Right atrium auricular region (tissue), 2 donors: ENCODE data around the gene MMAB. TPM values are rescaled to one million over a fixed set of nuclear protein-coding genes. Genes with fewer than 3 reads are reported as not detected.

Experiments used
- DNase-seq: peaks from one replicate; pipeline ENCODE4 v3.0.0-alpha.2; 2019; ENCODE audit warnings: low spot score
- H3K27ac ChIP-seq, 2 donors: fragments of 200-600 bp; sonication (generic); 1 replicate in 1 of 2; 2 replicates in 1 of 2; pipeline ENCODE4 v1.5.1; 2016 to 2019
- H3K27me3 ChIP-seq, 2 donors: fragments of 200-600 bp; sonication (generic); one replicate each; pipeline versions ENCODE4 v1.5.1 to v1.6.0; 2017 to 2019
- H3K36me3 ChIP-seq: fragments of 200-600 bp; sonication (generic); one replicate; pipeline ENCODE4 v1.5.1; 2016
- H3K4me1 ChIP-seq, 2 donors: fragments of 200-600 bp; sonication (generic); one replicate each; pipeline versions ENCODE4 v1.5.1 to v1.6.0; 2017 to 2019
- H3K4me3 ChIP-seq, 2 donors: fragments of 200-600 bp; sonication (generic); 1 replicate in 1 of 2; 2 replicates in 1 of 2; pipeline ENCODE4 v1.5.1; 2017 to 2019; ENCODE audit warnings: mild to moderate bottlenecking in 1 of 2, moderate library complexity in 1 of 2
- H3K9me3 ChIP-seq, 2 donors: fragments of 200-600 bp; sonication (generic); one replicate each; pipeline ENCODE4 v1.5.1; 2019
- CTCF ChIP-seq, 2 donors: fragments of 200-600 bp; sonication (generic); IDR thresholded peaks; one replicate each; pipeline ENCODE4 v1.5.1; 2019; ENCODE audit warnings: antibody characterized with exemption in 2 of 2
- total RNA-seq, 2 donors: library from RNA; depleted of rRNA; stranded (reverse); fragments of >200 nt; gene quantifications; one replicate each; pipeline ENCODE4 v1.1.0, GENCODE V29; 2016

MMAB gene
- total RNA-seq, 2 donors from 2014 or later, result 30.3 to 53.1 TPM

- H3K27me3 ChIP-seq, result no peaks in the 10 kb centered on the region
- H3K27ac ChIP-seq, result no peak overlapping the region
- DNase-seq, result no peak
- no peaks in the 10 kb centered on the region for H3K9me3 ChIP-seq
- no peak for TF ChIP-seq CTCF (IDR thresholded peaks at IDR 0.05)
- peaks cover 0 to 13% of the 10 kb centered on the region in 2 donors for H3K4me1 ChIP-seq
- H3K4me3 ChIP-seq, result no peak overlapping the region
- H3K36me3 ChIP-seq, result no peaks in the 10 kb centered on the region
Observed at GRCh38 chr12:109547286-109547685, 26.0 kb downstream of the MMAB start.

- H3K27me3 ChIP-seq, result no peaks in the 10 kb centered on the region
- no peak overlapping the region for H3K4me3 ChIP-seq
- TF ChIP-seq CTCF (IDR thresholded peaks at IDR 0.05), result no peak
- H3K27ac ChIP-seq, result peak overlapping the region in 1 of 2 donors; percentile 28
- no peaks in the 10 kb centered on the region for H3K9me3 ChIP-seq
- DNase-seq, result no peak
- H3K36me3 ChIP-seq, result no peaks in the 10 kb centered on the region
- H3K4me1 ChIP-seq, result peaks cover 0 to 13% of the 10 kb centered on the region in 2 donors
Observed at GRCh38 chr12:109545826-109546225, 27.5 kb downstream of the MMAB start.

GRCh38 chr12:109544955-109545531 is 28.3 kb downstream of the MMAB start:
- Histone ChIP-seq H3K4me3 (no peak overlapping the region), H3K36me3 (no peaks in the 10 kb centered on the region), H3K27me3 (no peaks in the 10 kb centered on the region), H3K4me1 (peaks cover 0 to 13% of the 10 kb centered on the region in 2 donors), H3K9me3 (no peaks in the 10 kb centered on the region), H3K27ac (peak overlapping the region; percentile 23 to 28)
- no peak for DNase-seq
- TF ChIP-seq CTCF (IDR thresholded peaks at IDR 0.05), result no peak

- Histone ChIP-seq H3K36me3 (no peaks in the 10 kb centered on the region), H3K27ac (no peak overlapping the region), H3K4me3 (no peak overlapping the region), H3K4me1 (peaks cover 0 to 22% of the 10 kb centered on the region in 2 donors), H3K27me3 (no peaks in the 10 kb centered on the region), H3K9me3 (no peaks in the 10 kb centered on the region)
- TF ChIP-seq CTCF (IDR thresholded peaks at IDR 0.05), result no peak
- no peak for DNase-seq
Observed at GRCh38 chr12:109542876-109543275, 30.4 kb downstream of the MMAB start.

- no peaks in the 10 kb centered on the region for H3K36me3 ChIP-seq
- no peak for DNase-seq
- peaks cover 0 to 24% of the 10 kb centered on the region in 2 donors for H3K4me1 ChIP-seq
- no peak for TF ChIP-seq CTCF (IDR thresholded peaks at IDR 0.05)
- no peaks in the 10 kb centered on the region for H3K27me3 ChIP-seq
- no peak overlapping the region for H3K4me3 ChIP-seq
- no peak overlapping the region for H3K27ac ChIP-seq
- H3K9me3 ChIP-seq, result no peaks in the 10 kb centered on the region
Observed at GRCh38 chr12:109542014-109542413, 31.3 kb downstream of the MMAB start.

GRCh38 chr12:109541413-109541726 is 31.9 kb downstream of the MMAB start:
- H3K27ac ChIP-seq, result no peak overlapping the region
- DNase-seq, result no peak
- H3K27me3 ChIP-seq, result no peaks in the 10 kb centered on the region
- no peak overlapping the region for H3K4me3 ChIP-seq
- no peaks in the 10 kb centered on the region for H3K9me3 ChIP-seq
- no peak for TF ChIP-seq CTCF (IDR thresholded peaks at IDR 0.05)
- peaks cover 0 to 24% of the 10 kb centered on the region in 2 donors for H3K4me1 ChIP-seq
- no peaks in the 10 kb centered on the region for H3K36me3 ChIP-seq
